Mesendoderm (in vitro differentiated cells): ENCODE results near the gene WDR26.

Source experiments
- DNase-seq: peaks from one replicate; pipeline ENCODE4 v3.0.0; 2013
- H2AK5ac ChIP-seq: 2 replicates; pipeline ENCODE4 v1.6.1; 2013; ENCODE audit warnings: low read length, inconsistent platforms
- H2BK120ac ChIP-seq: 2 replicates; pipeline ENCODE4 v1.6.1; 2013; ENCODE audit warnings: low read depth, mild to moderate bottlenecking, low read length, moderate library complexity, mixed read lengths
- H2BK15ac ChIP-seq: replicated peaks from 2 replicates; pipeline ENCODE4 v1.6.1; 2013; ENCODE audit warnings: low read depth, mild to moderate bottlenecking, moderate library complexity
- H2BK5ac ChIP-seq: 2 replicates; pipeline ENCODE4 v1.6.1; 2013; ENCODE audit warnings: low read length, inconsistent platforms
- H3K18ac ChIP-seq: 2 replicates; pipeline ENCODE4 v1.6.1; 2013; ENCODE audit warnings: mild to moderate bottlenecking, low read length, mixed read lengths
- H3K23ac ChIP-seq: one replicate; pipeline ENCODE4 v1.6.1; 2013; ENCODE audit warnings: low read length
- H3K27ac ChIP-seq: 2 replicates; pipeline ENCODE4 v1.5.1; 2013; ENCODE audit warnings: low read depth, mild to moderate bottlenecking, inconsistent platforms, low read length, moderate library complexity
- H3K27me3 ChIP-seq: 2 replicates; pipeline ENCODE4 v1.6.1; 2013; ENCODE audit warnings: low read length, control low read depth, mild to moderate bottlenecking, inconsistent platforms; ENCODE audit not compliant: insufficient read depth, poor library complexity
- H3K36me3 ChIP-seq: 2 replicates; pipeline ENCODE4 v1.6.1; 2013; ENCODE audit warnings: low read length, inconsistent platforms; ENCODE audit not compliant: control insufficient read depth, insufficient read depth
- H3K4ac ChIP-seq: one replicate; pipeline ENCODE4 v1.6.1; 2013; ENCODE audit warnings: low read depth, mild to moderate bottlenecking, low read length, moderate library complexity
- H3K4me1 ChIP-seq: 2 replicates; pipeline ENCODE4 v1.6.1; 2013; ENCODE audit warnings: low read depth, low read length, inconsistent platforms; ENCODE audit not compliant: control insufficient read depth
- H3K4me2 ChIP-seq: 2 replicates; pipeline ENCODE4 v1.6.1; 2013; ENCODE audit warnings: low read length
- H3K4me3 ChIP-seq: 2 replicates; pipeline ENCODE4 v1.5.1; 2013; ENCODE audit warnings: mild to moderate bottlenecking, low read length
- H3K56ac ChIP-seq: one replicate; pipeline ENCODE4 v1.6.1; 2013; ENCODE audit warnings: low read length
- H3K79me1 ChIP-seq: 2 replicates; pipeline ENCODE4 v1.6.1; 2013; ENCODE audit warnings: low read length, inconsistent platforms
- H3K79me2 ChIP-seq: 2 replicates; pipeline ENCODE4 v1.6.1; 2013; ENCODE audit warnings: mild to moderate bottlenecking, low read length; ENCODE audit not compliant: control insufficient read depth, insufficient read depth
- H3K9ac ChIP-seq: 2 replicates; pipeline ENCODE4 v1.6.1; 2013; ENCODE audit warnings: low read length, inconsistent platforms
- H4K5ac ChIP-seq: one replicate; pipeline ENCODE4 v1.6.1; 2013; ENCODE audit warnings: low read length
- H4K8ac ChIP-seq: one replicate; pipeline ENCODE4 v1.6.1; 2013; ENCODE audit warnings: low read depth, mild to moderate bottlenecking, control low read depth, low read length, moderate library complexity
- whole genome bisulfite sequencing: extraction: QIAGEN DNeasy Blood & Tissue Kit; methylation state at CpG from one replicate; pipeline ENCODE4 v1.1.7; 2013; ENCODE audit warnings: low lambda C conversion rate, missing lambda C conversion rate; ENCODE audit not compliant: insufficient coverage; ENCODE audit errors: extremely low coverage; 5-methylcytosine and 5-hydroxymethylcytosine counted together

Gene WDR26

DNA sequence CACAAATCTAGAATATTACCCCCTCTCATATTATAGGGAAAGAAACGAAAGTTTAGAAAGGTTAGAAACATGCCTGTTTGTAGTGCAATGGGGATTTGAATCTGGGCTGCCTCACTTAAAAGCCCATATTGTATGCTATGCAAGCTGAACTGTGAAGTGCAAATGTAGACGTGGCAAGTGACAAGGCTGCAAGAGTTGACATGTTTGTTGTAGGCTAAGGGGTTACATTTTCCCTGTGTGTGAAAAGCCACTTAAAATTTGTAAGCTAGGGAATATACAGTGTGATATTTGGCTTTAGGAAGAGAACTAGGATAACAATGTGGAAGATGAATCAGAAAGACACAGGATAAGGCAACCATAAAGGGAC, 29.0 kb downstream of the WDR26 start:
- Histone ChIP-seq H2BK120ac (no peak overlapping the region), H3K18ac (no peak overlapping the region), H3K27ac (no peak overlapping the region), H3K23ac (no peak overlapping the region), H2BK5ac (no peak overlapping the region), H3K9ac (no peak overlapping the region), H3K36me3 (peaks cover 3% of the 10 kb centered on the region), H3K79me1 (peaks cover 2% of the 10 kb centered on the region), H4K5ac (no peak overlapping the region), H3K4ac (no peak overlapping the region), H3K79me2 (no peaks in the 10 kb centered on the region), H2BK15ac (no peak overlapping the region), H2AK5ac (no peak overlapping the region), H3K4me1 (no peaks in the 10 kb centered on the region), H3K4me3 (no peak overlapping the region), H3K4me2 (no peak overlapping the region), H3K27me3 (no peaks in the 10 kb centered on the region), H3K56ac (no peak overlapping the region), H4K8ac (no peak overlapping the region)
- peak; percentile 8 for DNase-seq
- WGBS: no CpG with 5 or more reads among the region's 2 CpGs

DNA sequence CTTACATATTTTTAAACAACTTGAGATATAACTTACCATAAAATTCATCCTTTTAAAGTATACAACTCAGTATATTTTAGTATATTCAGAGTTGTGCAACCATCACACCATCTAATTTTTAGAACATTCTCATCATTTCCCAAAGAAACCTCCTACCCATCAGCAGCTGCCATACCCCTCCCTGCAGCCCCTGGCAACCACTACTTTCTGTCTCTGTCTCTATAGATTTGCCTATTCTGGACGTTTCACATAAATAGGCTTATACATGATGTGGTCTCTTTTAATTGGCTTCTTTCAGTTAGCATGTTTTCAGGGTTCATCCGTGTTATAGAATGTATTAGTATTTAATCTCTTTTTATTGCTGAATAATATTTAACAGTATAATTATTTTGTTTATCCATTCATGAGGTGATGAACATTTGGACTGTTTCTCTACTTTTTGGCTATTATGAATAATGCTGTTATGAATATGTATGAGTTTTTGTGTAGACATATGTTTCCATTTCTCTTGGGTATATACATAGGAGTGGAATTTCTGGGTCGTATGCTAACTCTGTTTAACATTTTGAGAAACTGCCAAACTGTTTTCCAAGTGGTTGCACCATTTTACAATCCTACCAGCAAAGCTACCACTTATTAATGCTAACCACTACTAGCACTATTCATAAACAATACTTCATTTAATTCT, 29.5 kb downstream of the WDR26 start:
- H3K56ac ChIP-seq: no peak overlapping the region
- no peaks in the 10 kb centered on the region for H3K4me1 ChIP-seq
- DNase-seq: no peak
- H3K36me3 ChIP-seq: peaks cover 3% of the 10 kb centered on the region
- H3K9ac ChIP-seq: no peak overlapping the region
- H3K27ac ChIP-seq: no peak overlapping the region
- H2AK5ac ChIP-seq: no peak overlapping the region
- no peak overlapping the region for H2BK15ac ChIP-seq
- no peak overlapping the region for H2BK5ac ChIP-seq
- no peak overlapping the region for H4K5ac ChIP-seq
- no peak overlapping the region for H2BK120ac ChIP-seq
- H3K79me1 ChIP-seq: peaks cover 2% of the 10 kb centered on the region
- no peak overlapping the region for H3K18ac ChIP-seq
- no peaks in the 10 kb centered on the region for H3K27me3 ChIP-seq
- no peak overlapping the region for H3K4me3 ChIP-seq
- H3K4ac ChIP-seq: no peak overlapping the region
- H4K8ac ChIP-seq: no peak overlapping the region
- no peaks in the 10 kb centered on the region for H3K79me2 ChIP-seq
- no CpG with 5 or more reads among the region's 3 CpGs for WGBS
- no peak overlapping the region for H3K23ac ChIP-seq
- H3K4me2 ChIP-seq: no peak overlapping the region

DNA sequence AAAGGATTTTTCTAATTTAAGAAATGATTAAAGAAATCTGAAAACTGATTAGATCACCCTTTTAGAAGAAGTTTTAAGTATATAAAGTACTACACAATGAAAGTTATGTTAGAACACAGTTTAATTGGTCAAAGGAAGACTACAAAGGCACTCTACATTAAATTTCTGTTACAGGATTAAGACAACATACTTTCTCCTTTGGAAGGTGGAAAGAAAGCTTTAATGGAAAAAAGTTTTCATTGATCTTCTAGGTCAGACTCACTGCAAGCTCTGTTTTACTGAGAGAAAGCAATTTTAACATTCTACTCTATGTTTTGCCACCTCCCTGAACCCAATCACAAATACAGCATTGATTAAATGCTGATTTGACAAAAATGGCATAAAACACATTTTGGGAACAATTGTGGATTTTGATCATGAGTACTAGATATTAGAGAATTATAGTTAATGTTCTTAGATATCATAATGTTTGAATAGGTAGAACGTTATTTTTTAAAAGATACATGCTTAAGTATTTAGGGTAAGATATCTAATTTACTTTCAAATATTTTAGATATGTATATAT, 32.0 kb downstream of the WDR26 start:
- H3K79me2 ChIP-seq: no peaks in the 10 kb centered on the region
- no peak overlapping the region for H3K9ac ChIP-seq
- H3K56ac ChIP-seq: no peak overlapping the region
- no peak overlapping the region for H3K27ac ChIP-seq
- no peak overlapping the region for H3K4ac ChIP-seq
- no peak overlapping the region for H4K5ac ChIP-seq
- H3K4me2 ChIP-seq: no peak overlapping the region
- H3K4me1 ChIP-seq: no peaks in the 10 kb centered on the region
- H4K8ac ChIP-seq: no peak overlapping the region
- WGBS: 100% methylated on average over 1 of the region's 1 CpG
- peaks cover 5% of the 10 kb centered on the region for H3K36me3 ChIP-seq
- DNase-seq: no peak
- H3K18ac ChIP-seq: no peak overlapping the region
- peaks cover 2% of the 10 kb centered on the region for H3K79me1 ChIP-seq
- no peak overlapping the region for H3K4me3 ChIP-seq
- H2AK5ac ChIP-seq: no peak overlapping the region
- H3K27me3 ChIP-seq: no peaks in the 10 kb centered on the region
- no peak overlapping the region for H2BK120ac ChIP-seq
- no peak overlapping the region for H2BK15ac ChIP-seq
- no peak overlapping the region for H2BK5ac ChIP-seq
- H3K23ac ChIP-seq: no peak overlapping the region

DNA sequence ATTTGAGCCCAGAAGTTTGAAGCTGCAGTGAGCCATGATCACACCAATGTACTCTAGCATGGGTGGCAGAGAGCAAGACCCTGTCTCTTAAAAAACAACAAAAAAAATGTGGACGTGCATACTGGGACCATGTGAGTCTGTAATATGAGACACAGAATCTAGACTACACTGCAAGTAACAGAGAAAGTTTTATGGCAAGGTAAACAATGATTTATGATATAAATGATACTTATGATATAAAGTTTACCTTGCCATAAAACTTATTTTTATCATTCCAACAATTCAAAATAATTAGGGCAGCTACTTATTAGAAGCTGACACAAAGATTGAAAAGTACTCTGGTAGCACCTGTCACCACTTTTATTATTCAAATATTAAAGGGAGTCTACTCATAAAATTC, 34.7 kb downstream of the WDR26 start:
- Histone ChIP-seq H2BK5ac (no peak overlapping the region), H3K36me3 (peaks cover 5% of the 10 kb centered on the region), H2BK15ac (no peak overlapping the region), H3K4me1 (no peaks in the 10 kb centered on the region), H3K9ac (no peak overlapping the region), H3K4me3 (no peak overlapping the region), H3K79me1 (no peaks in the 10 kb centered on the region), H3K27me3 (no peaks in the 10 kb centered on the region), H3K23ac (no peak overlapping the region), H3K18ac (no peak overlapping the region), H3K27ac (no peak overlapping the region), H3K56ac (no peak overlapping the region), H4K8ac (no peak overlapping the region), H2BK120ac (no peak overlapping the region), H4K5ac (no peak overlapping the region), H3K79me2 (no peaks in the 10 kb centered on the region), H2AK5ac (no peak overlapping the region), H3K4me2 (no peak overlapping the region), H3K4ac (no peak overlapping the region)
- no CpG with 5 or more reads among the region's 1 CpG for WGBS
- no peak for DNase-seq

DNA sequence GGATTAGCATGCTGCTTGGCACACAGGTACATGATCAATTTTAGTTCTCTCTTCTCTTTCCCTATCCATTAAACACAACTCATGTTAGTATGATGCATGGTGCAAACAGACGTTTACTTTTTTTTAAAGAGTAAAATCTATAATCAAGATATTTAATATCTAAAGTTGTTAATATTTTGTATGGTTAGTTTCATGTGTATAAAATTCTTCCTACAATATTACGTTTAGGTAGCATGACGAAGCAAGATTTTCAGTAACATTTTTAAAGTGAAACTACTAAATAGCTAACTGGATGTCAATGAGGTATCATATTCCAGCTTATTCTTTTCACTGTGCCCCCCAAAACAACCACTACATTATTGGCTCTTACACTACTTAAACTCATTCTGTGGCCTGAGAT, 41.3 kb downstream of the WDR26 start:
- Histone ChIP-seq H2BK5ac (no peak overlapping the region), H2BK120ac (no peak overlapping the region), H3K4me1 (no peaks in the 10 kb centered on the region), H2BK15ac (no peak overlapping the region), H3K23ac (no peak overlapping the region), H3K79me1 (no peaks in the 10 kb centered on the region), H4K8ac (no peak overlapping the region), H3K4me3 (no peak overlapping the region), H3K4me2 (no peak overlapping the region), H2AK5ac (no peak overlapping the region), H3K27ac (no peak overlapping the region), H3K79me2 (no peaks in the 10 kb centered on the region), H3K56ac (no peak overlapping the region), H3K9ac (no peak overlapping the region), H4K5ac (no peak overlapping the region), H3K4ac (no peak overlapping the region), H3K36me3 (peaks cover 2% of the 10 kb centered on the region), H3K27me3 (no peaks in the 10 kb centered on the region), H3K18ac (no peak overlapping the region)
- no peak for DNase-seq
- no CpG with 5 or more reads among the region's 3 CpGs for WGBS
